ENCODE data around the gene HPCAL1. TPM values are rescaled to one million over a fixed set of nuclear protein-coding genes. Genes with fewer than 3 reads are reported as not detected.

Gene HPCAL1
- total and polyA plus RNA-seq, 4 experiments from 2014 or later = 77.1 to 114 (median 90.4) TPM

GRCh38 chr2:10448576-10449485 is 146.1 kb downstream of the HPCAL1 start:
- Histone ChIP-seq H3K36me3 (ENCODE audit: insufficient read depth, low read length) (peaks cover 12% of the 10 kb centered on the region), H3K27me3 (ENCODE audit: insufficient read depth, low read length) (no peaks in the 10 kb centered on the region), H3K9me3 (ENCODE audit: control insufficient read depth in 1 of 2, low read length in 2 of 2) (no peaks in the 10 kb centered on the region), H3K4me3 (ENCODE audit: low read length in 2 of 2) (peak overlapping the region; percentile 34 to 90), H3K4me1 (ENCODE audit: insufficient read depth, low read length) (peaks cover 42% of the 10 kb centered on the region), H3K27ac (ENCODE audit: low read depth, low read length) (peak overlapping the region; percentile 86)
- Mint-ChIP-seq H3K4me1 (peaks cover 18 to 57% (median 42%) of the 10 kb centered on the region in 4 donors), H3K36me3 (peaks cover 10 to 17% of the 10 kb centered on the region in 2 donors), H3K27me3 (no peaks in the 10 kb centered on the region), H3K9me3 (no peaks in the 10 kb centered on the region), H3K27ac (peak overlapping the region; percentile 79 to 96 (median 93)), H3K4me3 (peak overlapping the region; percentile 79 to 85 (median 81))
- peak; percentile 94 to 97 (median 95) for DNase-seq
- CTCF ChIA-PET (ENCODE audit: partially characterized antibody) = interaction anchor here (0.6 to 6.0 kb wide), 8 partner anchors 12 to 324 kb away, joined by 3 to 53 read pairs (median 6); no protein-coding TSS in a partner anchor
- POLR2A ChIA-PET (ENCODE audit: partially characterized antibody) = interaction anchor here (0.6 to 5.5 kb wide), 37 partner anchors 9 to 1026 kb away, joined by 3 to 50 read pairs (median 4); partner anchors contain the start of genes ADAM17, HPCAL1, KLF11 and NOL10
- intact Hi-C loops (cut with micrococcal nuclease) = loop anchor here (1.0 to 10.0 kb wide), 13 partner anchors 44 to 1612 kb away; partner anchors contain the start of genes CPSF3, GRHL1, HPCAL1 and ITGB1BP1

GRCh38 chr2:10449486-10449831 is 146.8 kb downstream of the HPCAL1 start:
- peaks cover 18 to 54% (median 42%) of the 10 kb centered on the region in 4 donors for H3K4me1 Mint-ChIP-seq
- Histone ChIP-seq H3K4me1 (ENCODE audit: insufficient read depth, low read length) (peaks cover 42% of the 10 kb centered on the region), H3K27me3 (ENCODE audit: insufficient read depth, low read length) (no peaks in the 10 kb centered on the region), H3K4me3 (ENCODE audit: low read length in 2 of 2) (peak overlapping the region in 1 of 2 donors; percentile 90), H3K36me3 (ENCODE audit: insufficient read depth, low read length) (peaks cover 7% of the 10 kb centered on the region), H3K9me3 (ENCODE audit: control insufficient read depth in 1 of 2, low read length in 2 of 2) (no peaks in the 10 kb centered on the region), H3K27ac (ENCODE audit: low read depth, low read length) (peak overlapping the region; percentile 86)
- no peaks in the 10 kb centered on the region for H3K9me3 Mint-ChIP-seq
- H3K4me3 Mint-ChIP-seq = peak overlapping the region; percentile 79 to 85 (median 81)
- ChIA-PET POLR2A (ENCODE audit: partially characterized antibody) (interaction anchor here (0.6 to 5.5 kb wide), 9 partner anchors 10 to 895 kb away, joined by 3 to 50 read pairs (median 7); partner anchors contain the start of genes ADAM17, HPCAL1, KLF11 and NOL10), CTCF (ENCODE audit: partially characterized antibody) (interaction anchor here (0.6 to 2.4 kb wide), 3 partner anchors 14 to 250 kb away, joined by 3 to 11 read pairs (median 5); no protein-coding TSS in a partner anchor)
- intact Hi-C loops (cut with micrococcal nuclease) = loop anchor here (1.0 to 10.0 kb wide), 9 partner anchors 125 to 1612 kb away; partner anchors contain the start of genes CPSF3, GRHL1, ITGB1BP1 and KIDINS220
- H3K27me3 Mint-ChIP-seq = no peaks in the 10 kb centered on the region
- DNase-seq = no peak
- H3K36me3 Mint-ChIP-seq = peaks cover 5 to 11% of the 10 kb centered on the region in 2 donors
- peak overlapping the region; percentile 79 to 96 (median 93) for H3K27ac Mint-ChIP-seq

- peaks cover 40% of the 10 kb centered on the region for H3K4me1 ChIP-seq (ENCODE audit: insufficient read depth, low read length)
- Mint-ChIP-seq H3K27me3 (no peaks in the 10 kb centered on the region), H3K4me3 (peak overlapping the region in 6 of 8 donors; percentile 12 to 85 (median 80)), H3K27ac (peak overlapping the region in 6 of 7 donors; percentile 35 to 94 (median 80)), H3K36me3 (peaks cover 0 to 5% of the 10 kb centered on the region in 2 donors), H3K9me3 (no peaks in the 10 kb centered on the region), H3K4me1 (peaks cover 17 to 48% (median 36%) of the 10 kb centered on the region in 4 donors)
- no peaks in the 10 kb centered on the region for H3K9me3 ChIP-seq (ENCODE audit: control insufficient read depth in 1 of 2, low read length in 2 of 2)
- intact Hi-C loops (cut with micrococcal nuclease) = loop anchor here (1.0 to 10.0 kb wide), 9 partner anchors 125 to 1613 kb away; partner anchors contain the start of genes CPSF3, GRHL1, ITGB1BP1 and KIDINS220
- ChIA-PET POLR2A (ENCODE audit: partially characterized antibody) (interaction anchor here (0.6 to 5.5 kb wide), 7 partner anchors 10 to 406 kb away, joined by 3 to 50 read pairs (median 15); partner anchors contain the start of genes HPCAL1 and KLF11), CTCF (ENCODE audit: partially characterized antibody) (interaction anchor here (0.6 to 2.4 kb wide), 2 partner anchors 15 to 235 kb away, joined by 3 to 11 read pairs; no protein-coding TSS in a partner anchor)
- H3K36me3 ChIP-seq (ENCODE audit: insufficient read depth, low read length) = peaks cover under 1% of the 10 kb centered on the region
- no peaks in the 10 kb centered on the region for H3K27me3 ChIP-seq (ENCODE audit: insufficient read depth, low read length)
- no peak for DNase-seq
- no peak overlapping the region for H3K4me3 ChIP-seq (ENCODE audit: low read length in 2 of 2)
- H3K27ac ChIP-seq (ENCODE audit: low read depth, low read length) = no peak overlapping the region
Observed at GRCh38 chr2:10449838-10450691, 147.4 kb downstream of the HPCAL1 start.

- intact Hi-C loops (cut with micrococcal nuclease) = no loop called here
- H3K9me3 ChIP-seq (ENCODE audit: control insufficient read depth in 1 of 2, low read length in 2 of 2) = no peaks in the 10 kb centered on the region
- no peak overlapping the region for H3K4me3 Mint-ChIP-seq
- CTCF ChIA-PET (ENCODE audit: partially characterized antibody) = no interaction called here
- no peaks in the 10 kb centered on the region for H3K36me3 ChIP-seq (ENCODE audit: insufficient read depth, low read length)
- POLR2A ChIA-PET (ENCODE audit: partially characterized antibody) = interaction anchor here (1.0 kb wide), 1 partner anchor 40 kb away, joined by 4 read pairs; no protein-coding TSS in a partner anchor
- peaks cover 0 to 4% of the 10 kb centered on the region in 2 donors for H3K36me3 Mint-ChIP-seq
- no peak overlapping the region for H3K4me3 ChIP-seq (ENCODE audit: low read length in 2 of 2)
- peaks cover 22% of the 10 kb centered on the region for H3K4me1 ChIP-seq (ENCODE audit: insufficient read depth, low read length)
- H3K4me1 Mint-ChIP-seq = peaks cover 11 to 33% (median 23%) of the 10 kb centered on the region in 4 donors
- no peaks in the 10 kb centered on the region for H3K27me3 Mint-ChIP-seq
- H3K9me3 Mint-ChIP-seq = no peaks in the 10 kb centered on the region
- H3K27ac Mint-ChIP-seq = peak overlapping the region in 1 of 7 donors; percentile 88
- H3K27ac ChIP-seq (ENCODE audit: low read depth, low read length) = no peak overlapping the region
- H3K27me3 ChIP-seq (ENCODE audit: insufficient read depth, low read length) = no peaks in the 10 kb centered on the region
- no peak for DNase-seq
Observed at GRCh38 chr2:10451819-10452218, 149.1 kb downstream of the HPCAL1 start.

GRCh38 chr2:10452312-10452711 is 149.6 kb downstream of the HPCAL1 start:
- Histone ChIP-seq H3K4me3 (ENCODE audit: low read length in 2 of 2) (no peak overlapping the region), H3K27me3 (ENCODE audit: insufficient read depth, low read length) (no peaks in the 10 kb centered on the region), H3K4me1 (ENCODE audit: insufficient read depth, low read length) (peaks cover 17% of the 10 kb centered on the region), H3K36me3 (ENCODE audit: insufficient read depth, low read length) (no peaks in the 10 kb centered on the region), H3K27ac (ENCODE audit: low read depth, low read length) (no peak overlapping the region), H3K9me3 (ENCODE audit: control insufficient read depth in 1 of 2, low read length in 2 of 2) (no peaks in the 10 kb centered on the region)
- Mint-ChIP-seq H3K27ac (peak overlapping the region in 1 of 7 donors; percentile 23), H3K9me3 (no peaks in the 10 kb centered on the region), H3K36me3 (peaks cover 0 to 2% of the 10 kb centered on the region in 2 donors), H3K27me3 (no peaks in the 10 kb centered on the region), H3K4me1 (peaks cover 7 to 28% (median 18%) of the 10 kb centered on the region in 4 donors), H3K4me3 (no peak overlapping the region)
- CTCF ChIA-PET (ENCODE audit: partially characterized antibody) = no interaction called here
- no peak for DNase-seq
- POLR2A ChIA-PET (ENCODE audit: partially characterized antibody) = no interaction called here
- intact Hi-C loops (cut with micrococcal nuclease) = no loop called here

GRCh38 chr2:10452956-10453904 is 150.5 kb downstream of the HPCAL1 start:
- peaks cover 5 to 25% (median 16%) of the 10 kb centered on the region in 4 donors for H3K4me1 Mint-ChIP-seq
- no peaks in the 10 kb centered on the region for H3K9me3 ChIP-seq (ENCODE audit: control insufficient read depth in 1 of 2, low read length in 2 of 2)
- no peaks in the 10 kb centered on the region for H3K36me3 Mint-ChIP-seq
- ChIA-PET CTCF (ENCODE audit: partially characterized antibody) (no interaction called here), POLR2A (ENCODE audit: partially characterized antibody) (no interaction called here)
- no peaks in the 10 kb centered on the region for H3K27me3 ChIP-seq (ENCODE audit: insufficient read depth, low read length)
- no peak overlapping the region for H3K27ac Mint-ChIP-seq
- no peak overlapping the region for H3K27ac ChIP-seq (ENCODE audit: low read depth, low read length)
- H3K4me3 ChIP-seq (ENCODE audit: low read length in 2 of 2) = no peak overlapping the region
- DNase-seq = no peak
- no peaks in the 10 kb centered on the region for H3K27me3 Mint-ChIP-seq
- H3K36me3 ChIP-seq (ENCODE audit: insufficient read depth, low read length) = no peaks in the 10 kb centered on the region
- H3K9me3 Mint-ChIP-seq = no peaks in the 10 kb centered on the region
- H3K4me1 ChIP-seq (ENCODE audit: insufficient read depth, low read length) = peaks cover 15% of the 10 kb centered on the region
- H3K4me3 Mint-ChIP-seq = no peak overlapping the region
- intact Hi-C loops (cut with micrococcal nuclease) = no loop called here
